Left hindlimb (tissue), 1 donor: ENCODE results near the gene CSNK1D.
"Not testable (repeated sequence)": the region's sequence is repeated elsewhere in the genome, so short reads cannot be mapped to it uniquely, and the experiment has no call there.

Experiments used
- DNase-seq: peaks from one replicate; pipeline ENCODE4 v3.0.0-alpha.2; 2018

The CSNK1D gene

GRCh38 chr17:82212331-82213250 lies 60.9 kb downstream of the CSNK1D start, which contains the start of gene CCDC57:
TSS of gene CCDC57 (minus strand) at chr17:82212842. CDS start at chr17:82201944, 10,898 bp downstream.
- peak; percentile 84 for DNase-seq

- not testable (repeated sequence) for DNase-seq
Measured at GRCh38 chr17:82210655-82211054, 62.8 kb downstream of the CSNK1D start.

GRCh38 chr17:82205720-82206508 lies 67.6 kb downstream of the CSNK1D start:
- peak; percentile 80 for DNase-seq

GRCh38 chr17:82204831-82205719 lies 68.4 kb downstream of the CSNK1D start:
- no peak for DNase-seq

GRCh38 chr17:82203920-82204319 lies 69.6 kb downstream of the CSNK1D start:
- DNase-seq, result no peak

- DNase-seq, result no peak
Measured at GRCh38 chr17:82202981-82203380, 70.5 kb downstream of the CSNK1D start.

GRCh38 chr17:82201498-82201910 lies 72.0 kb downstream of the CSNK1D start:
- DNase-seq, result no peak

- no peak for DNase-seq
Measured at GRCh38 chr17:82200743-82201497, 72.6 kb downstream of the CSNK1D start.

- no peak for DNase-seq
Measured at GRCh38 chr17:82200135-82200534, 73.4 kb downstream of the CSNK1D start.

- no peak for DNase-seq
Measured at GRCh38 chr17:82199496-82199895, 74.0 kb downstream of the CSNK1D start.

GRCh38 chr17:82198092-82198491 lies 75.4 kb downstream of the CSNK1D start:
- no peak for DNase-seq

- no peak for DNase-seq
Measured at GRCh38 chr17:82195675-82196672, 77.5 kb downstream of the CSNK1D start.

GRCh38 chr17:82194765-82195164 lies 78.7 kb downstream of the CSNK1D start:
- no peak for DNase-seq

- no peak for DNase-seq
Measured at GRCh38 chr17:82193520-82194220, 79.8 kb downstream of the CSNK1D start.

- not testable (repeated sequence) for DNase-seq
Measured at GRCh38 chr17:82193050-82193449, 80.5 kb downstream of the CSNK1D start.
